Left cardiac atrium (tissue), 4 donors: ENCODE data around the gene SLC38A1. TPM values are rescaled to one million over a fixed set of nuclear protein-coding genes. Genes with fewer than 3 reads are reported as not detected.

Source experiments
- ATAC-seq, 2 donors: fragments of 200-7000 bp; cut with Tn5 transposase; one replicate each; pipeline ENCODE4 v1.9.1; 2020; ENCODE audit warnings: mild to moderate bottlenecking in 2 of 2, moderate library complexity in 2 of 2
- DNase-seq: peaks from one replicate; pipeline ENCODE4 v3.0.0-alpha.2; 2020
- intact Hi-C, 2 donors: fragments of 100-400 bp; cut with DNase I; formaldehyde crosslinking; loops; one replicate each; pipeline versions ENCODE4 v1.14.1 to v1.15.1; 2022 to 2023
- total RNA-seq, 2 donors: library from RNA; stranded (reverse); fragmentation: NEBNext Ultra II Directional; extraction: Animal tissue kit (Norgen Biotek cat#: 25700); gene quantifications; one replicate each; pipeline ENCODE4 v1.2.1, GENCODE V29; 2021
- donor health status: DM: no; HTN: yes; CAD: no.
- donor health status: DM: no; HTN: yes; CAD: no; lungs with severe emphysema.
- donor health status: DM: yes; HTN: yes; CAD: no.
- donor health status: Dilated cardiomyopathy.

Gene SLC38A1
- total RNA-seq, 2 donors from 2014 or later, result 74.6 to 172 TPM

DNA sequence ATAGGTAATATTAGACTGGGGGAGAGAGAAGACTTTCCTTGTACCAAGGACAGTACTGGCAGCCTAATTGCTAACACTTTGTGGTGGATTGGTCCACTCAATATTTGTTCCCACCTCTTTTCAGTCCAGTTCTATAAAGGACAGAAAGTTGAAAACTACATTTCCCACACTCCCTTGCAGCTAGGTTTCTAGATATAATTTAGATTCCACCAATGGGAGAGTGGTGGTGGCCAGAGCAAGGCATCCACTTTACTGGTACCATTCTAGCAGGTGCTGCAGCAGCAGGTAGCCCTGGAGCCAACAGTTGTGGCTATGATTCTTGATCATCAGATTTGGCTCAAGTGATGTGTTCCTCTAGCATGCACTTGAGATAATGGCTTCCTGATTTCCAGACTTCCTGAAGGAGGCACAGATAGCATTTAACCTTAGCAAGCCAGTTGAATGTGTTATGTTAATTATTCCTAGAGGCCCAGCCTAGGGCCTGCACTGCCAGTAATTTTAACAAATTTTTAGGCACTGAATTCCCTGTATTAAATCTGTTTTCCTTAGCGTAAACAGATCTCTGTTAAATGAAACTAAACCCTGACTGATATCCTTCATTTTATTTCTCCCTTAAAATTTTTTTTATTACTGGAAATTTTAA, 24.4 kb downstream of the SLC38A1 start:
- DNase-seq, result no peak
- no peak for ATAC-seq
- intact Hi-C loops, result no loop called here

- intact Hi-C loops, result no loop called here
- no peak for DNase-seq
- no peak for ATAC-seq
Observed at GRCh38 chr12:46242569-46242968, 26.3 kb downstream of the SLC38A1 start.

DNA sequence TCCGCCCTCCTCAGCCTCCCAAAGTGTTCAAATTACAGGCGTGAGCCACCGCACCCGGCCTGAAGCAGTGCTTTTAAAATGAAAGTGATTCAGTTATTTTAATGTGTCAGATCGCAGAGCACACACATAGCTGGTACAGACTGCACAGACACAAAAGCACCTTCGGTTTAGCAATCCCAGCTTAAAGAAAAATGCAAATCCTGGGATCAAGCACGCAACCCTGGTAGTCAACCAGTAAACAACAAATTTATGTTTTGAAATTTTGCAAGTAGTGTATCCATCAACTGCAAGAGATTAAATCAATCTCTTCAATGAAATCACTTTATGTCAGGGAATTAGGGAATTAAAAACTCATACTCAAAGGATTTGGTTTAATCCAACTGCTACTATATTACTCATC, 28.4 kb downstream of the SLC38A1 start:
- no peak for ATAC-seq

DNA sequence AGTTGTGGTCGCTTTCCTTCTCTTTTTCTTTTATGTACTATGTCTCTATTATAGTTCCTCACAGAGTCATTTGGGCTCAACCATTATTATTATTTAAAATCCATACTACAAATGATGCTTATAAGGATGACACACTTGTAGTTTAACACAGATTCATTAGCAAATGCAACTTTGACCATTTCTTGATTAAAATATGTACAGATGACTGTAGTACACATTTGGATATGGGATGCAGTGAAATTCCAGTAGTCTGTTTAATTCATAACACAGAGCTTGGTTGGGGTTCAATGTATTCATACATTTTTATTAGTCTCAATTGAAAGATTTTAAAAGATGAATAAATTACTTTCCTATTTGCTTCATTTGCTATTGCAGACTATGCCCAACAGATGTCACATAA, 30.0 kb downstream of the SLC38A1 start:
- intact Hi-C loops, result no loop called here
- no peak for DNase-seq
- no peak for ATAC-seq

More for the DNA sequence above, 28.4 kb downstream of the SLC38A1 start:
- DNase-seq, result no peak
- intact Hi-C loops, result no loop called here

DNA sequence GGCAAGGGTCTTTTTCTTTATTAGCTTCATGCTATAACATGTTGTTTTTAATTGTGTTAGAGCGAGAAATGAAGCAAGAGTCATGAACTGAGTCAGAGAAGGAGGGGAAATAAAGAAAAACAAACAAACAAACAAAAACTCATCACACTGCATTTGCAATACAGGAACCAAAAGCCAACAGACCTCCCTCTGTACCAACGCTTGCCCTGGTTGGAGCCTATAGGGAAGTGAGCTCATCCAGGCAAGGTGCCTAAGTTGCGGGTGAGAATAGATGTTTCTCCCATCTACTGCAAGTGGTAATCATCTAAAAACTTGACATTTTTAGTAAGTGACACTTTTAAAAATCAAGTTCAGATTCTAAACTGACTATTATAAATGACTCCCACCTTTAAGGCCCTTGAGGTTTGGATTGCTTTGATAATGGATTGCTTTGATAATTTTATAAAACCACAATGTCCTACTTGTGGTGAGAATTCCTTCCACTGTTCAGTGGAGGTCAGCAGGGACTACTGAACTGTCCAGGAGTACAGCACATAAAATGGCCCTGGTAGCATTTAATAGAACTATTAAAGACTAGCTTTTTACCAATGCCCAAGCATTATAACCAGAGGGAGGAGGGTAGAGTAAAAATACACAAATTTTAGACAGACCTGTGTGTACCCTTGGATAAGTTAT, 31.3 kb downstream of the SLC38A1 start:
- DNase-seq (no peak), ATAC-seq (no peak)
- intact Hi-C loops, result no loop called here

DNA sequence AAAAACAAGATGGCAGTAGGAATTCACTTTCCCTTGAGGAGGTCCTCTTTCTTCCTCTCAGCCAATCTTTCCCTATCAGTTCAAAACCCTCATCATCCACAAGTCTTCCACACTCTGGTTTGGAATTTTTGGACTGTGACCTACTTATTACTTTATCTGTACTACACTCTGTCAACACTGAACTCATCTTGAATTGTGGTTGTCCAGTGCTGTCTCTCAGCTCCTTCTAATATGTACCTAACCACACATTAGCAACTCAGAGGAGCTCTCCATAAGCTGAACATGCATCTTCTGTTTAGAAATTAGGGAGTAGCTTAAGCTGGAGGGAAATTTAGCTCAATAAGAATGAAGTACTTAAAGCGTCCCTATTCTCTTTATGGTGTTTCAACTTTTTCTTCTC, 34.8 kb downstream of the SLC38A1 start:
- intact Hi-C loops, result no loop called here
- DNase-seq (no peak), ATAC-seq (peak; percentile 59 to 86)

- no peak for DNase-seq
- intact Hi-C loops, result no loop called here
- ATAC-seq, result no peak
Observed at GRCh38 chr12:46233423-46233822, 35.4 kb downstream of the SLC38A1 start.

GRCh38 chr12:46230983-46231382, 37.9 kb downstream of the SLC38A1 start:
- no peak for ATAC-seq
- no peak for DNase-seq

DNA sequence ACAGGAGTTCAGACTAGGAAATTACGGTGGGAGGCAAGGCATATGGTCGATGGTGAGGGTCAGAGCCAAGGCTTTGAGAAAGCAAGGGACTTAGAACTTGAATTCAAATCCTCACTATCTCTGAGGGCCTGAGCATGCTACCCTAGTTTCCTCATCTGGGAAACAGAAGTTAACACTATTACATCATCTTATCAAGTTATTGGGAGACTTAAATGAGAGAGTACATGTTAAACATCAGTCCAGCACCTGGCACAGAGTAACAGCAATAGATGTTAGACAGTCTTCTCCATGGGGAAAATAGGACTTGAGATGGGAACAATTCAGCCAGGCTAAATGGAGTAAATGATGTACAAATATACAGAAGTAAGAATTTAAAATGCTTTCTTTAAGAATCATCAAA, 38.5 kb downstream of the SLC38A1 start:
- no peak for ATAC-seq
- intact Hi-C loops, result no loop called here

More at GRCh38 chr12:46230983-46231382, 37.9 kb downstream of the SLC38A1 start:
- intact Hi-C loops, result no loop called here

GRCh38 chr12:46227616-46228015, 41.2 kb downstream of the SLC38A1 start:
- no peak for DNase-seq
- ATAC-seq, result no peak
- intact Hi-C loops, result no loop called here

More for the DNA sequence above, 38.5 kb downstream of the SLC38A1 start:
- no peak for DNase-seq

DNA sequence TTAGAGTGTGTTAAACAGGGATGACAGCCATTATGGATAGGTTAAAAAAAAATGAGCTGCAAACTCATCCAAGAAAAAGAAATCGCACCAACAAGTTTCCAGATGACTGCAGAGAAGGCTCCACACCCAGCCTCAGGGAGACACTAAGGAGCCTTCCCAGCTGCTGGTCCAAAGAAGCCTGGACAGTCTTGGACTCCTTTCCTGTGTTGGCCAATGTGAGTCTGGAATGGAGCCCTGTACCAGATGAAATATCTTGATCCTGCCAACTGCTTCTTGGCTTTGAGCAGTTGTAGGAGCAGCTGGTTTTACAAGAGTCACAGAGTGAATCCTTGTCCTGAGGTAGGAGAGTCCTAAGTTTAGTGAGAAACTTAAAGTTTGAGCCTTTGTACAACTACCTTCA, 44.5 kb downstream of the SLC38A1 start:
- DNase-seq (peak; percentile 49), ATAC-seq (peak; percentile 83 to 93)
- intact Hi-C loops, result no loop called here

- no peak for ATAC-seq
- intact Hi-C loops, result no loop called here
- DNase-seq, result no peak
Observed at GRCh38 chr12:46223047-46223446, 45.8 kb downstream of the SLC38A1 start.

DNA sequence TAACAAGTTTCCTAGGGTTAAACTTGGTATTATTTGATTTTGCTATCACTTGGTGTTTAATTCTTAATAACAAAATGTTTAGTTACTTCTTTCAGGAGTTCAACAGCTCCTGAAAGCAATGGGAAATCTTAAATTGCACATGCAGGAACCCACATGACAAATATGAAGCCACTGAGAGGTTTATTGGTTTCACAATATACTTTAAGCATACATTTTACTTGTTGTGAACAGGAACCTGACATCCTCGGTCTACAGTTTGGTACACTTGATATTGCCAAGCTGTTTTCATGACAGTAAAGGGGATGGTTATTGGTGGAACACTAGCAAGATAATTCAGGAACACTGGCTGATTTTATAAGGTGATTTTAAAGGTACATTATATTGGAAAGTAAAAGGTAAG, 46.2 kb downstream of the SLC38A1 start:
- DNase-seq, result no peak
- intact Hi-C loops, result no loop called here
- ATAC-seq, result no peak

GRCh38 chr12:46221255-46222128, 47.4 kb downstream of the SLC38A1 start:
- intact Hi-C loops, result no loop called here
- peak in 1 of 2 donors; percentile 46 for ATAC-seq
- DNase-seq, result no peak

GRCh38 chr12:46219877-46220655, 48.8 kb downstream of the SLC38A1 start:
- no peak for DNase-seq
- ATAC-seq, result peak in 1 of 2 donors; percentile 28
- intact Hi-C loops, result no loop called here

- intact Hi-C loops, result no loop called here
- ATAC-seq (no peak), DNase-seq (no peak)
Observed at GRCh38 chr12:46219132-46219876, 49.5 kb downstream of the SLC38A1 start.

DNA sequence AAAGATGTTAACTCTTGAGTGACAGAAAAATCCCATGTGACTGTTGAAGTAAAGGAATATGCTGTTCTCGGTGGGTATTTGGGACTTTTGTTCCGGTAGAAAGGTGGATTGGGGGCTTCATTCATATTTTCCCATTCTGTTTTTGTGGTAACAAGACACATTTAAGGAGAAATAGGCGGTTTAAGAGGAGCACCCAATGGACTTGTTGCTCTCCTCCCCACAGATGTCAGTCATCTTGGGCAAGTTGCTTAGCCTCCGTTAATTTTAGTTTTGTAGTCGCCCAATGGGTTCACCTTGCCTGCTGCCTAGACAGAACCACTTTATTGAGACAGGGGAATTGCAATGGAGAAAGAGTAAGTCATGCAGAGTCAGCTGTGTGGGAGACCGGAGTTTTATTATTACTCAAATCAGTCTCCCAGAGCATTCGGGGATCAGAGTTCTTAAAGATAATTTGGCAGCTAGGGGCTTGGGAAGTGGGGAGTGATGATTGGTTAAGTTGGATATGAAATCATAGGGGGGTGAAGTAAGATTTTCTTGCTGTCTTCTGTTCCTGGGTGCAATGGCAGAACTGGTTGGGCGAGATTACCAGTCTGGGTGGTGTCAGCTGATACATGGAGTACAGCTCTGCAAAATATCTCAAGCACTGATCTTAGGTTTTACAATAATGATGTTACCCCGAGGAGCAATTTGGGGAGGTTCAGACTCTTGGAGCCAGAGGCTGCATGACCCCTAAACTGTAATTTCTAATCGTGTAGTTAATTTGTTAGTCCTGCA, 50.3 kb downstream of the SLC38A1 start:
- intact Hi-C loops, result no loop called here
- no peak for ATAC-seq

More for the DNA sequence above, 50.3 kb downstream of the SLC38A1 start:
- DNase-seq, result no peak
